Measurements from ENCODE around the gene ZFP90.

ZFP90 gene

GRCh38 chr16:68590201-68590994, 51.3 kb downstream of the ZFP90 start:
- DNase-seq (ENCODE audit: low read depth), result peak; percentile 23

- DNase-seq (ENCODE audit: low read depth), result no peak
These were observed 53.6 kb downstream of the ZFP90 start for GRCh38 chr16:68592466-68593337.

DNA sequence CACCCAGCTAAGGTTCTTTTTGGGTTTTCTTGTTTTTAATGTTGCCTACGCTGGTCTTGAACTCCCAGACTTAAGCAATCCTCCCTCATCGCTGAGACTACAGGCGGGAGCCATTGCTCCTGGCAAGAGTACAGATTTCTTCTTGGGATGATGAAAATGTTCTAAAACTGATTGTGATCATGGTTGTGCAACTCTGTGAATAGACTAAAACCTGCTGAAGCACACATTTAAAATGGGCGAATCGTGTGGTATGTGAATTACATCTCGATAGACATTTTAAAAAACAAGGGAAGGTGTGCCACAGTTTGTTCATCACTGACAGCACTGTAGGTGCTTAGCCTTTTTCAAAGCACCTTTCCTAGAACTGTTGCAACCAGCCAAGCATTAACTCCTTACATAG, 57.2 kb downstream of the ZFP90 start:
- DNase-seq (ENCODE audit: low read depth), result no peak

GRCh38 chr16:68599586-68599985, 60.5 kb downstream of the ZFP90 start:
- no peak for DNase-seq (ENCODE audit: low read depth)

- DNase-seq (ENCODE audit: low read depth), result no peak
These were observed 66.7 kb downstream of the ZFP90 start for GRCh38 chr16:68605746-68606145.

- DNase-seq (ENCODE audit: low read depth), result no peak
These were observed 68.4 kb downstream of the ZFP90 start for GRCh38 chr16:68607443-68607842.

DNA sequence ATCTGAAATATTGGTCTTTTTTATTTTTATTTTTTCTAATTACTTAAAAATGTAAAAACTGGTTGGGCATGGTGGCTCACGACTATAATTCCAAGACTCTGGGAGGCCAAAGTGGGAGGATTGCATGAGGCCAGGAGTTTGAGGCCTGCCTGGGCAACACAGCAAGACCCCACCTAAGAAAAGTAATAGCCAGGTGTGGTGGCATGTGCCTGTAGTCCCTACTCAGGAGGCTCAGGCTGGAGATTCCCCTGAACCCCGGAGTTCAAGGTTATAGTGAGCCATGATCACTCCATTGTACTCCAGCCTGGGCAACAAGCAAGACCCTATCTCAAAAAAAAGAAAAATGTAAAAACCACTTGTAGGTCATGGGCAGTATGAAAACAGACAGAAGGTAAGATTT, 69.2 kb downstream of the ZFP90 start:
- no peak for DNase-seq (ENCODE audit: low read depth)

GRCh38 chr16:68612996-68613395, 73.9 kb downstream of the ZFP90 start:
- DNase-seq (ENCODE audit: low read depth), result no peak

GRCh38 chr16:68617734-68618133, 78.6 kb downstream of the ZFP90 start:
- DNase-seq (ENCODE audit: low read depth), result no peak
